ENCODE data around the gene DRC7. TPM values are rescaled to one million over a fixed set of nuclear protein-coding genes. Genes with fewer than 3 reads are reported as not detected.

DRC7 gene
- total RNA-seq, 1 donor: 0.63 TPM

DNA sequence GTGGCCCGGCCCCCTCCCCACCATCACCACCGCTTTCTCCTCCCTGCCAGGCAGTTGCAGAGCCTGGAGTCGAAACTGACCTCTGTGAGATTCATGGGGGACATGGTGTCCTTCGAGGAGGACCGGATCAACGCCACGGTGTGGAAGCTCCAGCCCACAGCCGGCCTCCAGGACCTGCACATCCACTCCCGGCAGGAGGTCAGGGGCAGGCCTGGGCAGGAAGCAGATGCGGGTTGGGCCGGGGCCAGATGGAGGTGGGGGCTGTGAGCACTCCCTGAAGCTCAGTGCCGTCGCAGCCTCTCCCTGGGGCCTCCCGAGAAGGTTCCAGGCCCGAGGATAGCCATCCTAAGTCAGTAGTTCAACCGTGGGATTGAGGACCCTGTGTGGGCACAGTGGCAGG lies 40.7 kb upstream of the DRC7 start:
- Histone ChIP-seq H3K4me3 (ENCODE audit: low read length) (no peak overlapping the region), H3K27me3 (ENCODE audit: insufficient read depth, low read length) (no peaks in the 10 kb centered on the region), H3K4me1 (ENCODE audit: insufficient read depth, low read length) (peaks cover 42% of the 10 kb centered on the region), H3K9me3 (ENCODE audit: low read depth, low read length) (no peaks in the 10 kb centered on the region)

- no peaks in the 10 kb centered on the region for H3K27me3 ChIP-seq (ENCODE audit: insufficient read depth, low read length)
- H3K4me1 ChIP-seq (ENCODE audit: insufficient read depth, low read length): peaks cover 26% of the 10 kb centered on the region
- H3K9me3 ChIP-seq (ENCODE audit: low read depth, low read length): no peaks in the 10 kb centered on the region
- H3K4me3 ChIP-seq (ENCODE audit: low read length): no peak overlapping the region
These were observed 38.2 kb upstream of the DRC7 start for GRCh38 chr16:57656342-57656955.

GRCh38 chr16:57657228-57657627 lies 37.4 kb upstream of the DRC7 start:
- H3K27me3 ChIP-seq (ENCODE audit: insufficient read depth, low read length): no peaks in the 10 kb centered on the region
- no peak overlapping the region for H3K4me3 ChIP-seq (ENCODE audit: low read length)
- H3K9me3 ChIP-seq (ENCODE audit: low read depth, low read length): no peaks in the 10 kb centered on the region
- peaks cover 18% of the 10 kb centered on the region for H3K4me1 ChIP-seq (ENCODE audit: insufficient read depth, low read length)

DNA sequence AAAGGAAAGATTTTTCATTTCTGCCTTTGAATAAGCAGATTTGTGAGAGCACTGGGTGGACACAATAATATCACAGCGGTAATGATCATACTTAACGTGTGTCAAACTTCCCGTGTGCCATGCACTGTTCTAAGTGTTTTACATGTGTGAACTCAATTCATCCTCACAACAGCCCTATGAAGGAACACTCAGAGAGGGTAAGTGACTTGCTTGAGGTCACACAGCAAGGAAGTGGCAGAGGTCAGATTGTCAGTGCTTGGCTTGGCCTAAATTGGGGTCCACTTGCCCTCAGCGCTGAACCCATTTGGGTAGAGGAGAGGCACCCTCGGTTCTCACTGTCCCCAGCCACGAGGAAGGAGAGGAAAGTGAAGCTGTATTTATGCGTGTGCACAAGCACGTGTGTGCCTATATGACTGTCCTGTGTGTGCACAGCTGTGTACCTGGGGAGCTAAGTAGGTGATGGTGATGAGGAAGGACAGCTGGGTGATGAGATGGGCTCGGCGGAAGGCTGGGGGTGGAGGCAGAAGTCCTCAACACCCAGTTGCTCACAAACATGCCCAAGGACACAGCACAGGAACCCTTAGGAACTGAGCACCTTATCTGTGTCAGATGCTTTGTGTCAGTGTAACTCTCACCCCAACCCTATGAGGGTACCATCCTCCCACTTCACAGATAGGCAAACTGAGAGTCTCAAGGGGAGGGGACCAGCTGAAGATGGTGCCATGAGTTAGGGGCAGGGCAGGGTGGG lies 36.3 kb upstream of the DRC7 start:
- Histone ChIP-seq H3K27me3 (ENCODE audit: insufficient read depth, low read length) (no peaks in the 10 kb centered on the region), H3K4me1 (ENCODE audit: insufficient read depth, low read length) (peaks cover 16% of the 10 kb centered on the region), H3K4me3 (ENCODE audit: low read length) (no peak overlapping the region), H3K9me3 (ENCODE audit: low read depth, low read length) (no peaks in the 10 kb centered on the region)

- peaks cover 13% of the 10 kb centered on the region for H3K4me1 ChIP-seq (ENCODE audit: insufficient read depth, low read length)
These were observed 35.5 kb upstream of the DRC7 start for GRCh38 chr16:57658878-57659674.

GRCh38 chr16:57660715-57661463 lies 33.7 kb upstream of the DRC7 start:
- peaks cover 2% of the 10 kb centered on the region for H3K4me1 ChIP-seq (ENCODE audit: insufficient read depth, low read length)
- H3K4me3 ChIP-seq (ENCODE audit: low read length): no peak overlapping the region
- H3K9me3 ChIP-seq (ENCODE audit: low read depth, low read length): no peaks in the 10 kb centered on the region
- H3K27me3 ChIP-seq (ENCODE audit: insufficient read depth, low read length): no peaks in the 10 kb centered on the region

More at GRCh38 chr16:57658878-57659674, 35.5 kb upstream of the DRC7 start:
- Histone ChIP-seq H3K9me3 (ENCODE audit: low read depth, low read length) (no peaks in the 10 kb centered on the region), H3K4me3 (ENCODE audit: low read length) (no peak overlapping the region), H3K27me3 (ENCODE audit: insufficient read depth, low read length) (no peaks in the 10 kb centered on the region)

DNA sequence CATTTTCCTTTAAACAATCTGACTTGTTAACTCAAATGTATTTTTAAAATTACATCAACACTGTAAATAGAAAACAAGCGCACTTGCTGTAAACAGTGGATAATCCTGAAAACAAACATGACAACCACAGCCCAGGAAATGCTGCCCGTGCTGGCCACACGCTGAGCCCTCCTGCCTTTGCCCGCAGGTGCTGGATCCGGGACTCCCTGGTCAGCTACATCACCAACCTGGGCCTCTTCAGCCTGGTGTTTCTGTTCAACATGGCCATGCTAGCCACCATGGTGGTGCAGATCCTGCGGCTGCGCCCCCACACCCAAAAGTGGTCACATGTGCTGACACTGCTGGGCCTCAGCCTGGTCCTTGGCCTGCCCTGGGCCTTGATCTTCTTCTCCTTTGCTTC lies 33.1 kb upstream of the DRC7 start:
- Histone ChIP-seq H3K9me3 (ENCODE audit: low read depth, low read length) (no peaks in the 10 kb centered on the region), H3K4me1 (ENCODE audit: insufficient read depth, low read length) (peaks cover 4% of the 10 kb centered on the region), H3K4me3 (ENCODE audit: low read length) (no peak overlapping the region), H3K27me3 (ENCODE audit: insufficient read depth, low read length) (no peaks in the 10 kb centered on the region)

GRCh38 chr16:57661936-57662906 lies 32.4 kb upstream of the DRC7 start:
- Histone ChIP-seq H3K9me3 (ENCODE audit: low read depth, low read length) (no peaks in the 10 kb centered on the region), H3K27me3 (ENCODE audit: insufficient read depth, low read length) (no peaks in the 10 kb centered on the region), H3K4me3 (ENCODE audit: low read length) (no peak overlapping the region), H3K4me1 (ENCODE audit: insufficient read depth, low read length) (peaks cover 11% of the 10 kb centered on the region)

GRCh38 chr16:57663436-57663835 lies 31.2 kb upstream of the DRC7 start:
- H3K4me1 ChIP-seq (ENCODE audit: insufficient read depth, low read length): peaks cover 22% of the 10 kb centered on the region
- no peak overlapping the region for H3K4me3 ChIP-seq (ENCODE audit: low read length)
- no peaks in the 10 kb centered on the region for H3K27me3 ChIP-seq (ENCODE audit: insufficient read depth, low read length)
- H3K9me3 ChIP-seq (ENCODE audit: low read depth, low read length): no peaks in the 10 kb centered on the region

DNA sequence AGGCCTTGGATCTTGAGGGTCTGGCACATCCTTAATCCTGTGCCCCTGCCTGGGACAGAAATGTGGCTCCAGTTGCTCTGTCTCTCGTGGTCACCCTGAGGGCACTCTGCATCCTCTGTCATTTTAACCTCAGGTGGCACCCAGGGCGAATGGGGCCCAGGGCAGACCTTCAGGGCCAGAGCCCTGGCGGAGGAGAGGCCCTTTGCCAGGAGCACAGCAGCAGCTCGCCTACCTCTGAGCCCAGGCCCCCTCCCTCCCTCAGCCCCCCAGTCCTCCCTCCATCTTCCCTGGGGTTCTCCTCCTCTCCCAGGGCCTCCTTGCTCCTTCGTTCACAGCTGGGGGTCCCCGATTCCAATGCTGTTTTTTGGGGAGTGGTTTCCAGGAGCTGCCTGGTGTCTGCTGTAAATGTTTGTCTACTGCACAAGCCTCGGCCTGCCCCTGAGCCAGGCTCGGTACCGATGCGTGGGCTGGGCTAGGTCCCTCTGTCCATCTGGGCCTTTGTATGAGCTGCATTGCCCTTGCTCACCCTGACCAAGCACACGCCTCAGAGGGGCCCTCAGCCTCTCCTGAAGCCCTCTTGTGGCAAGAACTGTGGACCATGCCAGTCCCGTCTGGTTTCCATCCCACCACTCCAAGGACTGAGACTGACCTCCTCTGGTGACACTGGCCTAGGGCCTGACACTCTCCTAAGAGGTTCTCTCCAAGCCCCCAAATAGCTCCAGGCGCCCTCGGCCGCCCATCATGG lies 30.5 kb upstream of the DRC7 start:
- Histone ChIP-seq H3K27me3 (ENCODE audit: insufficient read depth, low read length) (no peaks in the 10 kb centered on the region), H3K4me3 (ENCODE audit: low read length) (no peak overlapping the region), H3K4me1 (ENCODE audit: insufficient read depth, low read length) (peaks cover 29% of the 10 kb centered on the region)

GRCh38 chr16:57664662-57665025 lies 30.0 kb upstream of the DRC7 start:
- H3K9me3 ChIP-seq (ENCODE audit: low read depth, low read length): no peaks in the 10 kb centered on the region
- H3K27me3 ChIP-seq (ENCODE audit: insufficient read depth, low read length): no peaks in the 10 kb centered on the region
- no peak overlapping the region for H3K4me3 ChIP-seq (ENCODE audit: low read length)
- H3K4me1 ChIP-seq (ENCODE audit: insufficient read depth, low read length): peaks cover 32% of the 10 kb centered on the region

More for the DNA sequence above, 30.5 kb upstream of the DRC7 start:
- H3K9me3 ChIP-seq (ENCODE audit: low read depth, low read length): no peaks in the 10 kb centered on the region

DNA sequence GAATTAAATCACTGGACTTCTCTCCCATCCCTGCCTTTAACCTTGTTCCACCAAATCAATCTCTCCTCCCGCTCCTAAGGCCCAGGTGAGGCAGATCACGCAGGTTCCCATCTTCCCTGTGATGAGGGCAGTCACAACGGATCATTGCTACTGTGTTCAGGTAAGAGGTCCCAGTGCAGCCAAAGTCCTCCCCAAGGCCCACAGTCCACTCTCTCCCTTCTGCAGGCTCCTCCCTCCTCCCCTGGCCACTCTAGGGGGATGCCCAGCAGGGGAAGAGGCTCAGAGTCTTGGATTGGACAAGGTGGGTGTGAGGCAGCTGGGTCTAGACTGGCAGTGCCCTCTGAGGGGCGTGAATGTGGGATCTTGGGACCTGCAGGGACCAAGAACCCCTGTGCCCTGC lies 29.1 kb upstream of the DRC7 start:
- Histone ChIP-seq H3K27me3 (ENCODE audit: insufficient read depth, low read length) (no peaks in the 10 kb centered on the region), H3K4me1 (ENCODE audit: insufficient read depth, low read length) (peaks cover 37% of the 10 kb centered on the region), H3K9me3 (ENCODE audit: low read depth, low read length) (no peaks in the 10 kb centered on the region)

GRCh38 chr16:57666353-57667047 lies 28.1 kb upstream of the DRC7 start:
- Histone ChIP-seq H3K27me3 (ENCODE audit: insufficient read depth, low read length) (no peaks in the 10 kb centered on the region), H3K4me1 (ENCODE audit: insufficient read depth, low read length) (peaks cover 37% of the 10 kb centered on the region), H3K9me3 (ENCODE audit: low read depth, low read length) (no peaks in the 10 kb centered on the region), H3K4me3 (ENCODE audit: low read length) (no peak overlapping the region)

More for the DNA sequence above, 29.1 kb upstream of the DRC7 start:
- H3K4me3 ChIP-seq (ENCODE audit: low read length): no peak overlapping the region

Measured in mononuclear cell (primary cell).